Measurements from ENCODE around the gene HECTD4.

- TF ChIP-seq EZH2 (IDR thresholded peaks at IDR 0.05; ENCODE audit: borderline replicate concordance, insufficient read depth, low read length, poor library complexity, severe bottlenecking), result no peak
- no peak for TF ChIP-seq TAF1 (IDR thresholded peaks at IDR 0.05; ENCODE audit: low read depth)
- TF ChIP-seq POLR2AphosphoS5 (IDR thresholded peaks at IDR 0.05), result no peak
- no peak for TF ChIP-seq EP300 (conservative IDR thresholded peaks at IDR 0.05; ENCODE audit: poor library complexity, severe bottlenecking)
- no peak for TF ChIP-seq CTCF (IDR thresholded peaks at IDR 0.05; ENCODE audit: poor library complexity, severe bottlenecking)
Observed at GRCh38 chr12:112368856-112369255, 13.4 kb downstream of the HECTD4 start.

Data from neural cell (in vitro differentiated cells).